HG03432 (cell line): ENCODE data around the gene ANKRD12.

ENCODE experiments used
- ATAC-seq: cut with Tn5 transposase; IDR thresholded peaks from one replicate; pipeline ENCODE4 v1.9.1; 2021; ENCODE audit warnings: mild to moderate bottlenecking, moderate library complexity; ENCODE audit not compliant: unreplicated experiment

Gene ANKRD12

GRCh38 chr18:9334973-9335696, 198.6 kb downstream of the ANKRD12 start:
- ATAC-seq: peak; percentile 50
